NK-92 (cell line): Measurements from ENCODE around the gene SPDYE16.
A peak's percentile ranks its signal among the peaks of the same experiment; 100 is the strongest.
"Not testable (repeated sequence)": the region's sequence is repeated elsewhere in the genome, so short reads cannot be mapped to it uniquely, and the experiment has no call there.

Source experiments
- DNase-seq: peaks from one replicate; lab custom pipeline; 2025; ENCODE audit not compliant: unreplicated experiment; lab: John Stamatoyannopoulos, UW

SPDYE16 gene

GRCh38 chr7:76543197-76543596 is at the start of gene SPDYE16:
Gene SPDYE16, minus strand, starts transcription at chr7:76543297. Its CDS starts 1,838 bp downstream, at chr7:76541459.
- not testable (repeated sequence) for DNase-seq

- not testable (repeated sequence) for DNase-seq
These were observed 49.6 kb upstream of the SPDYE16 start for GRCh38 chr7:76592694-76593093.

DNA sequence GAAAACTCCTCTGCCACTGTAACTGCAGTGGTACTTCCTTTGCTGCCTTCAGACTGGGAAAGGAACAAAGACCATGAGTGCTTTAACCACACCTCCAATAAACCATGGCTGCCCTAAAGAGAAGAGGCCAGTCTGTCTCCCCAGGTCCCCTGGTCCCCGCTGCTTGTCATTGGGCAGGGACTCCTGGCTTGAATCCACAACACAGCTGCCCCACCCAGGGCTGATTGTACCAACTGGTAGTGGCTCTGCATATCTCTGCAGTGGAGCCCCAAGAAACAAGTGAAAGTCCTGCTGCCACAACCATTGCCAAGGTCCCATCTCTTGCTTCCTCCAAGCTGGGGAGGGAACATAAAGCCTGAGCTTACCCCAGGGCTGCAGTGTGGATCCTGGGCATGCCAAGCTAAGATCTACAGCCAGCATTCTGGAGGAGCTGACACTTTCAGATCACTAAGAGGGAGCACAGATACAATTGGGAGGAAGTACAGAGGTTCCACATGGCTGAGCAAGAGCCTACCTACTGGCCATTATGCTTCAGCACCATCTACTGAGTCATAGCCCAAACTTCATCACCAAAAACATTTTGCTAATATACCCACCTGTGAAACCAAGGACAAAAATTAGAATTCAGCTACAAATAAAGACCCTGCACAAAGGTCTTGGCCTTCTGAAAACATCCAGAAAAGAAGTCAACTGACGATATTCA is 48.7 kb upstream of the SPDYE16 start:
- DNase-seq, result not testable (repeated sequence)

DNA sequence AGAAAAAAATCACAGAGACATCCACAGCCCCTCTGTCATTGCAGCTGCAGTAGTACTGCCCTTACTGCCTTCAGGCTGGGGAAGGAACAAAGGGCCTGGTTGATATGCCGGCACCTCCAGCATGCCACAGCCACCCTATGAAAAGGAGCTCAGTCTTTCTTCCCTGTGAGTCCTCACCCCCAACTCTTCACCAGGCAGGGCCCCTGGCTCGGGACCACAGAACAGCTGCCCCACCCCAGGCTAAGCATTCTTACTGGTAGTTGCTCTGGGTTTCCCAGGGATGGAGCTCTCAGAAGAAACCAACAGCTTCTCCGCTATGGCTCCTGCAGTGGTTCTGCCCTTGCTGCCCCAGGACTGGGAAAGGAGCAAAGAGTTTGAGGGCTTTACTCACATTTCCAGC is 47.9 kb upstream of the SPDYE16 start:
- DNase-seq, result not testable (repeated sequence)

- not testable (repeated sequence) for DNase-seq
These were observed 45.5 kb upstream of the SPDYE16 start for GRCh38 chr7:76588586-76588985.

GRCh38 chr7:76586585-76587315 is 43.7 kb upstream of the SPDYE16 start:
- not testable (repeated sequence) for DNase-seq

DNA sequence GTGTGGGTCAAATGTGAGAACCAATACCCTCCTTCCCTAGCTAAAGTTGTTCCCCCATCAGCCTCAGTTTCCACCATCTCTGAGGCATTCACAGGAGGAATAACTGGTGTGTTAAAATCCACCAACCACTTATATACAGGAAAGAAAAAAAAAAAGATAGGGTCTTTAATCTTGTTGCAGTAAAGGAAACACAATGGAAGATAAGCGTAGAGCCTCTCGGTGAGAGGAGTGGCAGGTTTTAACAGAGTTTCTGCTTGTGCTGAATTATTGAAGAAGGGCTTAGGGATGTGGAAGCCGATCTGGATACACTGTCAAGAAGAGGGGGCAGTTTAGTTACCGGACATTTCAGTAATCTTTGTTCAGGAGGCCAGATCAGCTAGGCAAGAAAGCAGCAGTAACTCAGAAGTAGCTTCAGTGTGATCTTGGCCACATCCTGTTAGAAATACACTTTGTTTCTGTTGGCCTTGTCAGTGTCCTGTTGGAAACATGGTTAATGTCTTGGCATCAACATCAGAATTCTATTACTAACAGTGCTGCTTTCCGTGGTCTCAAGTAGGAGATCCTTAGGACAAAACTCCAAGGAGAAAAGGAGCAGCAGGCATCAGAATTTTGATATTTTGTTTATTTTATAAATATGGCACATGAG is 40.7 kb upstream of the SPDYE16 start:
- not testable (repeated sequence) for DNase-seq

GRCh38 chr7:76582848-76583631 is 39.9 kb upstream of the SPDYE16 start:
- DNase-seq, result peak; percentile 17

DNA sequence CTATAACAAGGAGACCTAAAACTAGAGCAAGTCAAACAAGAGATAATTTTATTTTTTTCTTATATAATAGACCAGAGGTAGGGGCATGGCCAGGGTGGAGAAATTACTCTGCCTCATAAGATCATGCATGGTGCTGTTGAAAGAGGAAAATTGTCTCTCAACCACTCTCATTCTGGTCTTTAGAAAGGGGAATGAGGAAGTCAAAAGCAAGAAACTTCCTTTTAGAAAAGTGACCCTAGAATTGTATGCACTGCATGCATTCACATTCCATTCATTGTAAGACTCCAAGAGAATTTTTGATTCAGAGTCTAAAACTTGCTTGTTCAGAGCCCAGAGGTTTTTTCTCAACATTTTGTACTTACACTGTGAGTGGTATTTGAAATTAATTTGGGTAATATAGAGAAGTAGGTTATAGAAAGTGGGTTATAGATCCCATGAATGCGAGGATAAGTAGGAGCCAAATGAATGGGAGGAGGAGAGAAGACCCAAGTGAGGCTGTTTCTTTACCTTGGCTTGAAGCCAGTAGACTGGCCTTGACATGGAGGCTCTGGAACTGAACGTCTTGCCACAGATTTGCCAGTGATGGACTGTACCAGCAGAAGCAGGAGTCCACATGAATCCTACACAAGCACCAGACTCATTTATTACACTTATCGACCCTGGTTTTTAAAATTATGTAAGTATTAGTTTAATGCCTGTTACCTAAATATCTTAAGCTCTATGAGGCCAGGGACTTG is 33.0 kb upstream of the SPDYE16 start:
- DNase-seq, result not testable (repeated sequence)

DNA sequence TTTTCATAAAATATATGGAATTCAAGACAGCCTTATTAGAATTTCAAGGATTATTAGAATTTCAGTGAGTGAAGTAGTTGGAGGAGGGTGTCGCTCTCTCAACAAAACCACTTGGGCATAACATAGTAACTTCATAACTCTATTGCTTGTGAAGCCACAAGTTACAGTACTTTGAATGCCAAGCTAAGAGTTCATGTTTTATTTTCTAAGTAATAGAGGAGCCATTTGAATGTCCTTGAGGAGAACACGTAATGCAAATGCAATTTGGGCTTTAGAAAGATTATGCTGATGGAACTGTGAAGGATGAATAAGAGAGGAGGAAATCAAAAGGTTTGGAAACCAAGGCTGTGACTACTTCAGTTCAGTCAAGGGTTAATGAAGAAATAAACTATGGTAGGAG is 32.3 kb upstream of the SPDYE16 start:
- not testable (repeated sequence) for DNase-seq

DNA sequence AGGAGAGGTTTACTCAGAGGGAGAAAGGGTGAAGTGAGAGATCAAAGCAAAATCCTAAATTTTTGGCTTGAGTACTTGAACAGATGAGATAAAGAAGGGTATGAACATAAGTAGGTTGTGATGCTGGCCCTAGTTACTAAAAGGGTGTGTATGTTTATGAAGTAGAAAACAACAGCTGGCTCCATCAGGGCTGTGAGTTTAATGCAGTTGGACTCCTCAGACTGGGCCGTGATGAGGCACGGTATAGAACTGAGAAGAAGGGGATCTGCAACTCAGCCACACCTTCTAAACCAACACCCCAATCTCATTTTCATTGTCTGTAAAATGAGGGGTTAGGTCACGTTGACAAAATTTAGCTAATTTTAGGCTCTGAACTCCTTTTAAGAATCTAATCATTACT is 29.2 kb upstream of the SPDYE16 start:
- not testable (repeated sequence) for DNase-seq

DNA sequence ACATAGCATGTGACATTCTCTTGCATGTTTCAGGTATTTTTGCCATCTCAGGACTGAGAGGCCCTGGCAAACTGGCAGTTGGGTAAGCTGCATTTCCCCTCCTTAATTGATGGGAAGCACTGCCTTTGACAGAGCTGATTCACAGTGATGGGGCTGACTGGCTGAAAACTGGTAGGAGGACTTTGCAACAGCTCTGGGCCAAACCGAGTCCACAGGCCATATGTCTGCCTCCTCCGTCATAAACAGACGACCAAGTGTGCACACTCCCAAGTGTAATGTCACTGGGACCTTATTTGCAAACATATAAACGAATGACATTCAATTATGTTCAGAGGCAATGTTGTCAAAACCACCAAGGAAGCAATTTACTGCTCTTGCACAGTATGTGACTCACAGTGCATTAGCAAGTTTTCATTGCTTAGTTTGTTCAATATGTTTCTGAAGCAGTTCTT is 27.3 kb upstream of the SPDYE16 start:
- DNase-seq, result not testable (repeated sequence)

- DNase-seq, result not testable (repeated sequence)
These were observed 25.6 kb upstream of the SPDYE16 start for GRCh38 chr7:76568742-76569141.

DNA sequence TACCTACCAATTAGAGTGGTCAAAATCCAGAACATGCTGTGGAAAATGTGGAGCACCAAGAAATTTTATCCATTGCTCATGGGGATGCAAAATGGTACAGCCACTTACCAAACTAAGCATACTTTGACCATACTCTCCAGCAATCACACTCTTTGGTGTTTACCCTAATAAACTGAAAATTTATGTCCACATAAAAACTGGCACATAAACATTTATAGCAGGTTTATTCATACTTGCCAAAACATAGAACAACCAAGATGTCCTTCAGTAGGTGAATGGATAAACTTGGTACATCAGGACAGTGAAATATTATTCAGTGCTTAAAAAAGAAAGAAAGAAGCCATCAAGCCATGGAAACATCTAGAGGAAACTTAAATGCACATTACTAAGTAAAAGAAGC is 24.7 kb upstream of the SPDYE16 start:
- not testable (repeated sequence) for DNase-seq

- DNase-seq, result not testable (repeated sequence)
These were observed 24.2 kb upstream of the SPDYE16 start for GRCh38 chr7:76567311-76567710.

- not testable (repeated sequence) for DNase-seq
These were observed 21.9 kb upstream of the SPDYE16 start for GRCh38 chr7:76565001-76565400.

DNA sequence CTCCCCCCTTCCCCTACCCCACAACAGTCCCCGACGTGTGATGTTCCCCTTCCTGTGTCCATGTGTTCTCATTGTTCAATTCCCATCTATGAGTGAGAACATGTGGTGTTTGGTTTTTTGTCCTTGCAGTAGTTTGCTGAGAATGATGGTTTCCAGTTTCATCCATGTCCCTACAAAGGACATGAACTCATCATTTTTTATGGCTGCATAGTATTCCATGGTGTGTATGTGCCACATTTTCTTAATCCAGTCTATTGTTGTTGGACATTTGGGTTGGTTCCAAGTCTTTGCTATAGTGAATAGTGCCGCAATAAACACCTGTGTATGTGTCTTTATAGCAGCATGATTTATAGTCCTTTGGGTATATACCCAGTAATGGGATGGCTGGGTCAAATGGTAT is 18.2 kb upstream of the SPDYE16 start:
- not testable (repeated sequence) for DNase-seq

DNA sequence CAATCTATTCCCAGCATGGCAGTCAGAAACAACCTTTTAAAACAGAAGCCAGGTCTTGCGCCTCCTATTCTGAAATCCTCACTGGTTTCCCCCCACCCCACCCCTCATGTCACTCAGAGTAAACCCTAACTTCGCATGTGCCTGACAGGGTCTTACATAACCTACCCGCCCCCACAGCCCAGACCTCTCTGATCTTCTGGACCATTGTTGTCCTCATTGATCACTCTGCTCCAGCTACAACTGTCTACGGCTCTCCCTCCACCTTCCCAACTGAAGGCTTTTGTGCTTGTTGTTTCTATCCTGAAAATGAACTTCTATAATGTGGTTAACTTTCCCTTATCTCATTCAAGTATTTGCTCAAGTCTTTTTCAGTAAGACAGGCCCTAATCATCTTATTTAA is 17.1 kb upstream of the SPDYE16 start:
- not testable (repeated sequence) for DNase-seq

DNA sequence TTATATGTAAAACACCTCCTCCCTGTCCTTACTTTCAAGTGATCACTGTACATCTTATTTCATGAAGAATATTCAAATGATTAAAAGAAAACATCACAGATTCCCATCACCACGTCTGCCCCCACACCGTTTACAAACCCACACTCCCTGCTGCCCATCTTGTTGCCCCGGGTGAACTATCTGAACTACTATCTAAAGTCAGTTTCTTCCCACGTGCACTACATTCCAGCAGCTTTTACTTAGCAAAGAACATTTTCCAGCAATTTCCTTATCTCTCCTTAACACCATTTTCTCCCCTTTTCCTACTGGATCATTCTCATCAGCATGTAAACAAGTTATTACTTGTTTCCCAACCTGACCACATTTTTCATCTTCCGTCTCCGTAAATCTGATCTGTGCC is 16.6 kb upstream of the SPDYE16 start:
- not testable (repeated sequence) for DNase-seq

DNA sequence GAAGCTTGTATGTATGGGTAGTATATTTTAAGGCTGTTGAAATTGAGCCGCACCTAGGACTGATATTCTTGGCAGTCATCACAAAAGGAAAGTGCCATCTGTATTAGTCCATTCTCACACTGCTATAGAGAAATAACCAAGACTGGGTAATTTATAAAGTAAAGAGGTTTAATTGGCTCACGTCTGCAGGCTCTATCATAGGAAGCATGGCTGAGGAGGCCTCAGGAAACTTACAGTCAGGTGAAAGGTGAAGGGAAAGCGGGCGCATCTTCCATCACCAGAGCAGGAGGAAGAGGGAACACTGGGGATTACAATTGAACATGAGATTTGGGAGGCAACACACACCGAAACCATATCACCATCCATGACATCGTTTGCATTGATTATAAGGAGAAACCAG is 8.9 kb upstream of the SPDYE16 start:
- DNase-seq, result not testable (repeated sequence)
